K562 (cell line): ENCODE results near the gene WDR31. TPM values are rescaled to one million over a fixed set of nuclear protein-coding genes. Genes with fewer than 3 reads are reported as not detected.

Experiments
- ARID3B ChIP-seq: fragments of 250-450 bp; sonication (Bioruptor Pico); IDR thresholded peaks from 2 replicates; pipeline ENCODE4 v1.4.0; 2020; ENCODE audit warnings: borderline replicate concordance
- BCL6 ChIP-seq: fragments of 250-450 bp; sonication (Bioruptor Pico); IDR thresholded peaks from 2 replicates; pipeline ENCODE4 v1.4.0; 2020
- ELK1 ChIP-seq: sonication (generic); formaldehyde crosslinking; IDR thresholded peaks from 2 replicates; pipeline ENCODE4 v1.8.1; 2022; ENCODE audit warnings: missing genetic modification reagents
- MAX ChIP-seq: sonication (generic); formaldehyde crosslinking; IDR thresholded peaks from 2 replicates; pipeline ENCODE4 v1.9.0; 2022; ENCODE audit warnings: mild to moderate bottlenecking, missing genetic modification reagents
- MCM3 ChIP-seq: fragments of 450-650 bp; IDR thresholded peaks from 2 replicates; pipeline ENCODE4 v1.6.1; 2016
- NCOR1 ChIP-seq: fragments of 450-650 bp; IDR thresholded peaks from 2 replicates; pipeline ENCODE4 v1.6.1; 2016; ENCODE audit warnings: mild to moderate bottlenecking, moderate library complexity
- NEUROD1 ChIP-seq: fragments of 150-350 bp; IDR thresholded peaks from 2 replicates; pipeline ENCODE4 v1.6.1; 2014; ENCODE audit warnings: borderline replicate concordance, low read length, low read depth; ENCODE audit not compliant: partially characterized antibody
- SMAD1 ChIP-seq: fragments of 150-350 bp; IDR thresholded peaks from 2 replicates; pipeline ENCODE4 v1.6.1; 2014; ENCODE audit warnings: low read length, low read depth; ENCODE audit not compliant: partially characterized antibody
- STAT5B ChIP-seq: fragments of 250-450 bp; sonication (Bioruptor Pico); IDR thresholded peaks from 2 replicates; pipeline ENCODE4 v1.8.0; 2021; ENCODE audit warnings: mild to moderate bottlenecking, inconsistent platforms
- TAL1 ChIP-seq: fragments of 450-650 bp; IDR thresholded peaks from 2 replicates; pipeline ENCODE4 v1.6.1; 2016; ENCODE audit warnings: mild to moderate bottlenecking
- TGIF2 ChIP-seq: sonication (generic); formaldehyde crosslinking; IDR thresholded peaks from 2 replicates; pipeline ENCODE4 v1.8.1; 2022; ENCODE audit warnings: mild to moderate bottlenecking, missing genetic modification reagents, moderate library complexity
- THAP7 ChIP-seq: fragments of 250-450 bp; sonication (Bioruptor Pico); IDR thresholded peaks from 2 replicates; pipeline ENCODE4 v1.5.0; 2021
- ZC3H4 ChIP-seq: sonication (generic); formaldehyde crosslinking; IDR thresholded peaks from 2 replicates; pipeline ENCODE4 v1.9.0; 2021; ENCODE audit warnings: missing genetic modification reagents, borderline replicate concordance
- ZNF23 ChIP-seq: fragments of 250-450 bp; sonication (Bioruptor Pico); IDR thresholded peaks from 2 replicates; pipeline ENCODE4 v1.4.0; 2020; ENCODE audit warnings: mild to moderate bottlenecking
- ZNF407 ChIP-seq: fragments of 450-650 bp; IDR thresholded peaks from 2 replicates; pipeline ENCODE4 v1.6.1; 2016; ENCODE audit warnings: low read depth
- ZNF584 ChIP-seq: fragments of 200-800 bp; sonication (Bioruptor generic); IDR thresholded peaks from 2 replicates; pipeline ENCODE4 v1.6.1; 2016; ENCODE audit warnings: low read depth, mild to moderate bottlenecking, missing genetic modification characterization, missing compliant biosample characterization
- polyA plus RNA-seq, 8 experiments: library from polyadenylated mRNA; depleted of rRNA in 4 of 8; stranded (reverse) in 5 of 8; unstranded in 3 of 8; fragments of >200 nt; fragmentation: Nextera tagmentation in 2 of 8; fragmentation: Illumina TruSeq in 1 of 8; extraction: Ambion mirVana in 2 of 8; extraction: Trizol in 1 of 8; gene quantifications; 2 replicates each; pipeline versions ENCODE4 v1.2.1 to v1.2.3, GENCODE V29; 2011 to 2014; ENCODE audit warnings: inconsistent platforms in 1 of 8, missing spikeins in 1 of 8
- total RNA-seq, 7 experiments: library from RNA; depleted of rRNA in 6 of 7; stranded (reverse); fragments of >200 nt in 6 of 7; fragmentation: Illumina TruSeq in 2 of 7; extraction: Trizol in 2 of 7; gene quantifications; 2 replicates each; pipeline versions ENCODE4 v1.2.1 to v1.2.3, GENCODE V29; 2011 to 2021; ENCODE audit warnings: low replicate concordance in 1 of 7

Gene WDR31
- total and polyA plus RNA-seq, 9 of the 15 experiments (the other 6 are each of a cell fraction or from before 2014, with no cell fraction given) = 0.35 to 1.8 (median 0.95) TPM

GRCh38 chr9:113340011-113340699, at the start of gene WDR31 (continued):
- no peak for TF ChIP-seq ARID3B (CRISPR knock-in tag)
- no peak for TF ChIP-seq ZNF23
- TF ChIP-seq ZNF584 (CRISPR knock-in tag) = no peak
- TF ChIP-seq THAP7 (CRISPR knock-in tag) = no peak
- no peak for TF ChIP-seq TGIF2 (CRISPR knock-in tag)
- no peak for TF ChIP-seq ELK1 (CRISPR knock-in tag)
- no peak for TF ChIP-seq NCOR1
- TF ChIP-seq NEUROD1 = peak; percentile 88
- no peak for TF ChIP-seq ZNF407
- TF ChIP-seq SMAD1 = peak; percentile 45
- no peak for TF ChIP-seq TAL1
- no peak for TF ChIP-seq STAT5B (CRISPR knock-in tag)
- TF ChIP-seq ZC3H4 (CRISPR knock-in tag) = no peak
- TF ChIP-seq MAX = no peak
- no peak for TF ChIP-seq BCL6 (CRISPR knock-in tag)
- TF ChIP-seq MCM3 = no peak
